ENCODE measurements around the gene CREBL2.

CREBL2 gene

GRCh38 chr12:12683136-12683697, 71.5 kb downstream of the CREBL2 start:
- no peak for DNase-seq

- no peak for DNase-seq
Observed at GRCh38 chr12:12683725-12684124, 72.0 kb downstream of the CREBL2 start.

- peak; percentile 73 for DNase-seq
Observed at GRCh38 chr12:12684375-12685106, 72.9 kb downstream of the CREBL2 start.

GRCh38 chr12:12685305-12685704, 73.6 kb downstream of the CREBL2 start:
- DNase-seq = no peak

- no peak for DNase-seq
Observed at GRCh38 chr12:12686472-12686871, 74.8 kb downstream of the CREBL2 start.

- DNase-seq = no peak
Observed at GRCh38 chr12:12686925-12687324, 75.2 kb downstream of the CREBL2 start.

GRCh38 chr12:12689647-12690300, 78.1 kb downstream of the CREBL2 start:
- DNase-seq = no peak

- DNase-seq = no peak
Observed at GRCh38 chr12:12691549-12691948, 79.9 kb downstream of the CREBL2 start.

GRCh38 chr12:12693111-12693671, 81.5 kb downstream of the CREBL2 start:
- DNase-seq = peak; percentile 26

Measured in hematopoietic multipotent progenitor cell treated with erythropoietin and hydrocortisone succinate and interleukin-3 and kit ligand, for 6 days (in vitro differentiated cells).